T-helper 1 cell treated with Interleukin-12 subunit alpha and Interleukin-12 subunit beta and Interleukin-4 antibody, amounts not matched to agents 30 μg/mL and 1 μg/mL, for 36 hours (primary cell): ENCODE measurements around the gene PJA1.

ENCODE experiments used
- H3K27ac Mint-ChIP-seq: one replicate; pipeline ENCODE4 v1.8.0; 2021; ENCODE audit warnings: mild to moderate bottlenecking, mixed read lengths
- H3K27me3 Mint-ChIP-seq: one replicate; pipeline ENCODE4 v1.8.0; 2021; ENCODE audit warnings: low read depth, mixed read lengths
- H3K36me3 Mint-ChIP-seq: one replicate; pipeline ENCODE4 v1.8.0; 2021; ENCODE audit warnings: low read depth, mixed read lengths
- H3K4me1 Mint-ChIP-seq: one replicate; pipeline ENCODE4 v1.8.0; 2021; ENCODE audit warnings: low read depth, mixed read lengths
- H3K4me3 Mint-ChIP-seq: one replicate; pipeline ENCODE4 v1.8.0; 2021; ENCODE audit warnings: mild to moderate bottlenecking, moderate library complexity, mixed read lengths
- H3K9me3 Mint-ChIP-seq: one replicate; pipeline ENCODE4 v1.8.0; 2021; ENCODE audit warnings: mixed read lengths

PJA1 gene

GRCh38 chrX:69140837-69141236, 24.4 kb downstream of the PJA1 start:
- Mint-ChIP-seq H3K4me1 (no peaks in the 10 kb centered on the region), H3K27me3 (no peaks in the 10 kb centered on the region), H3K9me3 (no peaks in the 10 kb centered on the region), H3K27ac (no peak overlapping the region), H3K36me3 (no peaks in the 10 kb centered on the region), H3K4me3 (no peak overlapping the region)

DNA sequence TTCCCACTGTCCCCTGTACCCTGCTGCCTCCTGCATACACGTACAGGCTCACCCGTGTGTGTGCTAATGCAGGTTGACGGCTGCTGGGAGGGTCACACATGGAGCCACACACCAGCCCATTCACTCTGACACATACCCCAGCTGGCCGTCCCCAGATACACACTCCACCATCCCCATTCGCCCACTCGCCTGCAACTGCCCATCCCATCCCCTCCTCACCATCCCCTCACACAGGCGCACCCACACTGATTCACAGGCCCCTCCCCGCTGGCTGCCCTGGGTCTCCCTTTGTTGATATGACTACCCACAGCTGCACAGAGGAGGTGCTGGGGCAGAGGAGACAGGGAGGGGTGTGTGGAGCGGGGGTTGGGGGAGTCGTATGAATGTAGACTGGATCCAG, 25.7 kb downstream of the PJA1 start:
- no peak overlapping the region for H3K27ac Mint-ChIP-seq
- H3K4me3 Mint-ChIP-seq, result no peak overlapping the region
- no peaks in the 10 kb centered on the region for H3K36me3 Mint-ChIP-seq
- no peaks in the 10 kb centered on the region for H3K9me3 Mint-ChIP-seq
- H3K4me1 Mint-ChIP-seq, result no peaks in the 10 kb centered on the region
- H3K27me3 Mint-ChIP-seq, result no peaks in the 10 kb centered on the region

GRCh38 chrX:69138512-69138911, 26.7 kb downstream of the PJA1 start:
- H3K4me1 Mint-ChIP-seq, result no peaks in the 10 kb centered on the region
- no peak overlapping the region for H3K4me3 Mint-ChIP-seq
- no peaks in the 10 kb centered on the region for H3K9me3 Mint-ChIP-seq
- no peak overlapping the region for H3K27ac Mint-ChIP-seq
- no peaks in the 10 kb centered on the region for H3K36me3 Mint-ChIP-seq
- peaks cover 5% of the 10 kb centered on the region for H3K27me3 Mint-ChIP-seq

DNA sequence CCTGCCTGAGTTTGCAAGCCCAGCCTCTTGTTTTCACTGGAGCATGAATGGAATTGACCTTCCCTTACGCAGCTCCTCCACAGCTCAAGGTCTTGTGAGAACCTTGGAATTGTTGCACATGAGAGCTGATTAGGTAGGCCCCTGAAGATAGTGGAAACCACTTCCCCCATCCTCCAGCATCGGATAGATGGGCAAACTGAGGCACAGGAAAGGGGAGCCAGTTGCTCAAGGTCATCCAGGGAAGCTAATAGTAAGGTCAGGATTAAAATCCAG, 27.2 kb downstream of the PJA1 start:
- Mint-ChIP-seq H3K4me1 (no peaks in the 10 kb centered on the region), H3K9me3 (no peaks in the 10 kb centered on the region), H3K4me3 (no peak overlapping the region), H3K27ac (no peak overlapping the region), H3K27me3 (peaks cover 9% of the 10 kb centered on the region), H3K36me3 (no peaks in the 10 kb centered on the region)

GRCh38 chrX:69137371-69138117, 27.7 kb downstream of the PJA1 start:
- Mint-ChIP-seq H3K4me3 (no peak overlapping the region), H3K27me3 (peaks cover 9% of the 10 kb centered on the region), H3K36me3 (no peaks in the 10 kb centered on the region), H3K9me3 (no peaks in the 10 kb centered on the region), H3K4me1 (no peaks in the 10 kb centered on the region), H3K27ac (no peak overlapping the region)

- H3K4me1 Mint-ChIP-seq, result no peaks in the 10 kb centered on the region
- no peaks in the 10 kb centered on the region for H3K9me3 Mint-ChIP-seq
- no peak overlapping the region for H3K4me3 Mint-ChIP-seq
- H3K27ac Mint-ChIP-seq, result no peak overlapping the region
- H3K36me3 Mint-ChIP-seq, result no peaks in the 10 kb centered on the region
- H3K27me3 Mint-ChIP-seq, result peaks cover 11% of the 10 kb centered on the region
Observed at GRCh38 chrX:69136546-69137331, 28.5 kb downstream of the PJA1 start.

- Mint-ChIP-seq H3K9me3 (no peaks in the 10 kb centered on the region), H3K4me3 (no peak overlapping the region), H3K27ac (no peak overlapping the region), H3K27me3 (peaks cover 16% of the 10 kb centered on the region), H3K36me3 (no peaks in the 10 kb centered on the region), H3K4me1 (no peaks in the 10 kb centered on the region)
Observed at GRCh38 chrX:69133921-69134542, 31.2 kb downstream of the PJA1 start.

- H3K27me3 Mint-ChIP-seq, result peaks cover 28% of the 10 kb centered on the region
- no peaks in the 10 kb centered on the region for H3K4me1 Mint-ChIP-seq
- no peaks in the 10 kb centered on the region for H3K9me3 Mint-ChIP-seq
- H3K36me3 Mint-ChIP-seq, result no peaks in the 10 kb centered on the region
- no peak overlapping the region for H3K4me3 Mint-ChIP-seq
- H3K27ac Mint-ChIP-seq, result no peak overlapping the region
Observed at GRCh38 chrX:69131886-69132285, 33.4 kb downstream of the PJA1 start.

DNA sequence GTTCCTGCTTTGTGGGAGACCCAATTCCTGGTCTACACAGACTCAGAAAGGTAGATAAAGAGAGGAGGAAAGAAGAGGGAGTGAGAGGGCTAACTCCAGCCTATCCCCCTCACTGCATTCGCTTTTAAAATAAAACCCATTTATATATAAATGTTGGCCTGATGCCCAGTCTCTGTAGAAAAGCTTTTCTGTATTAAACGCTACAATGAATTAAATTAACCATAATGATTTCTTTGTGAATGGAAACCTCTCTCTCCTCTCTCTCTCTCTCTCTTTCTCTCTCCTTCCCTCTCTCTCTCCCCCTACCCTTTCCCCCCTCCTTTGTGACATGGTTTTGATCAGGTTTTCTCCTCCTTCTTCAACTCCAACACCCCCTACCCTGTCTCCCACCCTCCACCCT, 34.8 kb downstream of the PJA1 start:
- no peak overlapping the region for H3K27ac Mint-ChIP-seq
- peaks cover 28% of the 10 kb centered on the region for H3K27me3 Mint-ChIP-seq
- no peaks in the 10 kb centered on the region for H3K36me3 Mint-ChIP-seq
- H3K4me1 Mint-ChIP-seq, result no peaks in the 10 kb centered on the region
- H3K9me3 Mint-ChIP-seq, result no peaks in the 10 kb centered on the region
- H3K4me3 Mint-ChIP-seq, result no peak overlapping the region

DNA sequence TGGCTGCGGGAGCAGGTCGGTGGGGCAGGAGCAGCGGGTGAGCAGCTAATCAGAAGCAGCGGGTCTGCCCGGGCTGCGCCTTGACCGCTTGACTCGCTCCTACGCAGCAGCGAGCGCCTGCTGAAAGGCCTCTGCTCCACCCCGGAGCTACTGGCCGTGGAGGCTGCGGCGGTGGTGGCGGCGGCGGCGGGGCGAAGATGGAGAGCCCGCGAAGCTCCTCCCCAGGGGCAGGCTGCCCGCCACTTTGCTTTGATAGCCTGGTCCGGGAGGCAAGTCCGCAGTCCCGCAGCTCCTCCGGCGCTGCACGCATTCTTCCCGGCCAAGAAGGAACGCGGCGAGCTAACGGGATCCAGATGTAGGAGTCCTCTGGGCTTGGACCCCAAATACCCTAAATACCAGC, 36.7 kb downstream of the PJA1 start:
- Mint-ChIP-seq H3K9me3 (no peaks in the 10 kb centered on the region), H3K4me3 (no peak overlapping the region), H3K27ac (no peak overlapping the region), H3K4me1 (no peaks in the 10 kb centered on the region), H3K27me3 (peaks cover 24% of the 10 kb centered on the region), H3K36me3 (no peaks in the 10 kb centered on the region)

- Mint-ChIP-seq H3K27ac (no peak overlapping the region), H3K9me3 (no peaks in the 10 kb centered on the region), H3K27me3 (peaks cover 19% of the 10 kb centered on the region), H3K36me3 (no peaks in the 10 kb centered on the region), H3K4me1 (no peaks in the 10 kb centered on the region), H3K4me3 (no peak overlapping the region)
Observed at GRCh38 chrX:69127466-69127865, 37.8 kb downstream of the PJA1 start.

- Mint-ChIP-seq H3K27ac (no peak overlapping the region), H3K27me3 (peaks cover 17% of the 10 kb centered on the region), H3K36me3 (no peaks in the 10 kb centered on the region), H3K9me3 (no peaks in the 10 kb centered on the region), H3K4me1 (no peaks in the 10 kb centered on the region), H3K4me3 (no peak overlapping the region)
Observed at GRCh38 chrX:69126642-69127041, 38.6 kb downstream of the PJA1 start.

- no peaks in the 10 kb centered on the region for H3K4me1 Mint-ChIP-seq
- no peaks in the 10 kb centered on the region for H3K9me3 Mint-ChIP-seq
- H3K36me3 Mint-ChIP-seq, result no peaks in the 10 kb centered on the region
- H3K4me3 Mint-ChIP-seq, result no peak overlapping the region
- no peak overlapping the region for H3K27ac Mint-ChIP-seq
- H3K27me3 Mint-ChIP-seq, result peaks cover 12% of the 10 kb centered on the region
Observed at GRCh38 chrX:69125094-69125493, 40.2 kb downstream of the PJA1 start.

- no peaks in the 10 kb centered on the region for H3K4me1 Mint-ChIP-seq
- no peak overlapping the region for H3K4me3 Mint-ChIP-seq
- H3K9me3 Mint-ChIP-seq, result no peaks in the 10 kb centered on the region
- H3K27me3 Mint-ChIP-seq, result peaks cover 12% of the 10 kb centered on the region
- H3K36me3 Mint-ChIP-seq, result no peaks in the 10 kb centered on the region
- no peak overlapping the region for H3K27ac Mint-ChIP-seq
Observed at GRCh38 chrX:69124108-69124507, 41.1 kb downstream of the PJA1 start.

- no peak overlapping the region for H3K4me3 Mint-ChIP-seq
- no peak overlapping the region for H3K27ac Mint-ChIP-seq
- no peaks in the 10 kb centered on the region for H3K36me3 Mint-ChIP-seq
- H3K4me1 Mint-ChIP-seq, result no peaks in the 10 kb centered on the region
- H3K27me3 Mint-ChIP-seq, result peaks cover 12% of the 10 kb centered on the region
- H3K9me3 Mint-ChIP-seq, result no peaks in the 10 kb centered on the region
Observed at GRCh38 chrX:69123481-69123880, 41.8 kb downstream of the PJA1 start.
